Transverse colon (tissue), 4 donors: Measurements from ENCODE around the gene GMNC.

Experiments used
- CTCF ChIP-seq, 5 experiments: fragments of 200-600 bp in 3 of 5; fragments of 450-650 bp in 2 of 5; sonication (generic) in 3 of 5; IDR thresholded peaks; 1 replicate in 2 of 5; 2 replicates in 3 of 5; pipeline ENCODE4 v1.5.1; 2016 to 2017; ENCODE audit warnings: antibody characterized with exemption in 5 of 5, inconsistent platforms in 3 of 5, mild to moderate bottlenecking in 2 of 5, moderate library complexity in 1 of 5
- EP300 ChIP-seq: sonication (generic); formaldehyde crosslinking; IDR thresholded peaks from one replicate; pipeline ENCODE4 v1.6.1; 2017; ENCODE audit warnings: antibody characterized with exemption, low read depth
- POLR2A ChIP-seq: fragments of 450-650 bp; IDR thresholded peaks from one replicate; pipeline ENCODE4 v1.6.1; 2016; ENCODE audit warnings: antibody characterized with exemption, mild to moderate bottlenecking, moderate library complexity
- POLR2AphosphoS5 ChIP-seq, 3 donors: sonication (generic); formaldehyde crosslinking; IDR thresholded peaks; one replicate each; pipeline ENCODE4 v1.6.1; 2016; ENCODE audit warnings: antibody characterized with exemption in 3 of 3

DNA sequence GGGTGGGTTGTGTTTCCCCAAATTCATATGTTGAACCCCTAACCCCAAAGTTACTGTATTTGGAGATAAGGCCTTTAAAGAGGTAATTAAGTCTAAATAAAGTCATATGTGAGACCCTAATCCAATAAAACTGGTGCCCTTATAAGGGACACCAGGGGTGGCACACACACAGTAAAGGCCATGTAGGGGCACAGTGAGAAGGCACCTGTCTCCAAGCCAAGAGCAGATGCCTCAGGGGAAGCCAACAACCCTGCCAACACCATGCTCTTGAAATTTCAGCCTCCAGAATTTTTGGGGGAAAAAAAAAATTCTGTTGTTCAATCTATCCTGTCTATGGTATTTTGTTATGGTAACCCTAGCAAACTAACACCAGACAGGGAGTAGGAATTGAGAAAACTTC is 1.5 kb upstream of the GMNC start:
- TF ChIP-seq CTCF (IDR thresholded peaks at IDR 0.05) (no peak), POLR2A (no peak), POLR2AphosphoS5 (IDR thresholded peaks at IDR 0.05) (no peak), EP300 (no peak)
